A204.1 (cell line): ENCODE data around the gene COQ4.
"Not testable (repeated sequence)": the region's sequence is repeated elsewhere in the genome, so short reads cannot be mapped to it uniquely, and the experiment has no call there.

Source experiments
- FAIRE-seq: peaks from 2 replicates; lab custom pipeline; 2012; peaks lifted over from hg19 to GRCh38; lab: Jason Lieb, UNC

The COQ4 gene

DNA sequence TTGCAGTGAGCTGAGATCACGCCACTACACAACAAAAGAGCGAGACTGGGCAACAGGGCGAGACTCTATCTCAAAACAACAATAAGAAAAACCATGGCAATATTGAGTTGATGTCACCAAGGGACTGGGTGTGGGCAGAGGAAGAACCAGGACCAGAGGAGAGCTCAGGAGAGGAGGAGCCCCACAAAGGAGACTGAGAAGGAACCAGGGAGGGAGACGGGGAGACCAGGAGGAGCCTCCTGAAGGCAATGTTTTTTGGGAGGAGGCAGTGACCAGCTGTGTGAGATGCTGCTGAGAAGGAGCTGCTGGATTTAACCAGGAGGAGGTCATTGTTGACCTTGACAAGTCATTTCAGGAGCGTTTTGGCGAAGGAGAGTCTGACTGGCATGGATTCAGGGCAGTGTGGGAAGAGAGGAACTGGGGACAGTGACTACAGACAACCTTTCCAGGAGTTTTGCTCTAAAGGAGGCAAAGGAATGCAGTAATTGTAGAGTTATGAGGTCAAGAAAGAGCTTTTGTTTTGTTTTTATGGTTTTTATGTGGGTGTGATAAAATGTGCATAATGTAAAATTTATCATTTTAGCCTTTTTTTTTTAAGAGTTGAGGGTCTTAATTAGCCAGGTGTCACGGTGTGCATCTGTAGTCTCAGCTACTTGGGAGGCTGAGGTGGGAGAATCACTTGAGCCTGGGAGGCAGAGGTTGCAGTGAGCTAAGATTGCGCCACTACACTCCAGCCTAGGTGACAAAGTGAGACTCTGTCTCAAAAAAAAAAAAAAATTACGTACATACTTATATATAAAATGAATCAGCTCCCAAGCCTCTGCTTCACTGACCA, 18.3 kb upstream of the COQ4 start:
- no peak for FAIRE-seq

DNA sequence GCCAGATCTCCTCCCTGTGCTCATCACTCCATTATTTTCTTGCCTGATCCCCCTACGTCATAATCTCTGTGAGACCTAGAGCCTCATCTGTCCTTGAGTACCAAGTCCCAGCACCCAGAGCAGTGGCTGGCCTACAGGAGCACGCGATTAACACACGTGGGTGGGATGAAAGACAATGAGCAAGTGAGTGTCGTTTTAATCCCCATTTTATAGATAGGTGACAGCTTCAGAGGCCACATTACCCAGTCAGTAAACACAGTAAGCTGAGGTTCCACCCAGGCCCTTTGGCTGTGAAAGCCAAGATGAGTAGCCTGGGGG, 17.7 kb upstream of the COQ4 start:
- FAIRE-seq, result no peak

DNA sequence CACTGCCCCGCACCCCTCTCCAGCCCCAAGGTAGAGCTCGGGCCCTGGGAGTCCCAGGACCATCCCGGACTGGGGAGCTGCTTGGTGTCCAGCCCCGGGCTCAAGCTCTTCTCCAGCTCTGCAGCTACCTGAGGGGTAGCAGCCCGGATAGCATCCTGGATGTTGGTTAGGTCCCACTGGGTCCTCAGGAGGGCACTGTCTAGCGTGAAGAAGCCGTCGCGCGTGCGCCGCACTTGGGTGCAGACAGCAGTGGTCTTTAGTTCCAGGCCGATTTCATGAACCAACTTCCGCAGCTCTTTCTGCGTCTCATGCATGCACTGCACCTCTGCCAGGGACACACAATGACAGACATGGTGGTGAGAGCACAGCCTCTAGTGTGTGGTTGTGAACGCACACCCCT, 13.1 kb upstream of the COQ4 start:
- FAIRE-seq, result no peak

DNA sequence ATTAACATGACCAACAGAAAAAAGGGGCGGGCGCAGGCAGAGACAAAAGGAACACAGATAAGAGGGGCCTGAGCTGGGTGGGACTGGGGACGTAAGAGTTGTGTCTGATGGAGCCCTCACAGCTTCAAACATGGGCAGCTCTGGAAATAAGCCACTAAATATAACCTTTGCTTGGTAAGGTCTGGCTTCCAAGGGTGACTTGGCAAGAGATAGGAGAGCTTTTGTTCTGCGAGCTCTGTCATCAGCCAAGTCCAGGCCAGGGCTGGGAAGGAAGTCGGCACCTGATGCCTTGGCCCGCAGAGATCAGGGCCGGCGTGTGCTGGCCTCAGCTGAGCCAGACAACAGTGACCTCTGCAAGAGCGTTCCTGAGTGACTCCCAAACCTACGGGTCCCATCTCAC, 12.2 kb upstream of the COQ4 start:
- FAIRE-seq, result no peak

DNA sequence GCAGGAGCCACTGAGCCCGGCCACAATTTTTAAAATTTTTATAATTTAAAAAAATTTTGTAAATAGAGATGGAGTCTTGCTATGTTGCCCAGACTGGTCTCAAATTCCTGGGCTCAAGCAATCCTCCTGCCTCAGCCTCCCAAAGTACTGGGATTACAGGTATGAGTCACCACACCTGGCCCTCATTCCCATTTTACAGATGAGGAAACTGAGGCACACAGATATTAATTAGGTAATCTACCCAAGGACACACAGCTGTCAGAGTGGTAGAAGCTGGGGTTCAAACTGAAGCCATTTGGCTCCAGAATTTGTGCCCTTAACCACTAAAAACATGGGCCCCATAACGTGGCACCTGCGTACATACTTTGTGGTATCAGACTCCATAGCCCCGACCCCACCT, 7.9 kb upstream of the COQ4 start:
- no peak for FAIRE-seq

DNA sequence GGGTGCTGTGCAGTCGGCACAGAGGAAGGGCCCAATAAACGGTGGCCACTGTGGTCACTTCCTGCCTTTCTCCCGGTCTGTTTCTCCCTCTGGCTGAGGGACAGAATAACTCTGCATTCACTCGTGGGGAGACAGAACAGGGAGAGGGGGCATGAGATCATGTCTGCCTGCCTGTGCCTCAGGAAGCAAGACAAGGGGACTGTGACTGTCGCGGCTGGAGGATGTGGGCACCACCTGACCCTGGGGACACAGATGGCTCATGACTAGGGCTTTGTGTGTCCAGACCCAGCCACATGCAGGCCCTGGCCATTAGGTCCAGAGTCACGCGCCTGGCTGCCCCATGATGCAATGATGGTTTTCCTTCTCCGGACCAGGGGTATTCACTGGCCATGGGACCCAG, 6.2 kb upstream of the COQ4 start:
- no peak for FAIRE-seq

DNA sequence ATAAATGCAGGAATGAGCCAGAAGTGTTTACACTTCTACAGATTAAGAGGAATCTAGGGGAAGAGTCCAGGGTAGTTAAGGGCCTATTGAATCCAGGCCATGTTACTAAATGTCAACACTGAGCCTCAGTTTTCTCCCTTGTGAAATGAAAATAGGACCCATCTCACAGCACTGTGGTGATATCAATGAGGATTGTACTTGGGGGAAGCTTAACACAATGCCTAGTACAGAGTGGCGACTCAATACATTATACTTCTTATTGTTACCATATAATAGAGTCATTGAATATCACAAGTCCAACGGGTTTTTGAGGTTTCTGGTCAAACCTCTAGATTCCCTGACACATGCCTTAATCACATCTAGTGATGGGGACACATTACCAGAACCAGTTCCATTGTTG, 5.0 kb upstream of the COQ4 start:
- no peak for FAIRE-seq

DNA sequence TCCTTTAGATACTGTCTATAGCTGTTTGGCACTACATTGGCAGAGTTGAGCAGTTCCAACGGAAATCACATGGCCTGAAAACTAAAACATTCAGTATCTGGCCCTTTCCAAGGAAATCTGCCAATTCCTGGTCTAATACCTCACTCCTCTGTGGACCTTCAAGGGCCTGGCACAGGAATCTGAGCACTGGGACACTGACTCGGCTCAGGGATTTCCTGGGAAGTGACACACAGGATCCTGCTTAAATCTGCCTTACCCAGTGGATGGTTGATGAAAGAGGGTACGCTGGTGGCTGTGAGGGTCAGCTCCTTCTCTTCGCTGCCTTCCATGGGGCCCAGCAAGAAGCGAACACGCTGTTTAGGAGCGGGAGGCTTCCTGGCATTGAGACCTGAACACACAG, 1.3 kb upstream of the COQ4 start:
- FAIRE-seq, result no peak

DNA sequence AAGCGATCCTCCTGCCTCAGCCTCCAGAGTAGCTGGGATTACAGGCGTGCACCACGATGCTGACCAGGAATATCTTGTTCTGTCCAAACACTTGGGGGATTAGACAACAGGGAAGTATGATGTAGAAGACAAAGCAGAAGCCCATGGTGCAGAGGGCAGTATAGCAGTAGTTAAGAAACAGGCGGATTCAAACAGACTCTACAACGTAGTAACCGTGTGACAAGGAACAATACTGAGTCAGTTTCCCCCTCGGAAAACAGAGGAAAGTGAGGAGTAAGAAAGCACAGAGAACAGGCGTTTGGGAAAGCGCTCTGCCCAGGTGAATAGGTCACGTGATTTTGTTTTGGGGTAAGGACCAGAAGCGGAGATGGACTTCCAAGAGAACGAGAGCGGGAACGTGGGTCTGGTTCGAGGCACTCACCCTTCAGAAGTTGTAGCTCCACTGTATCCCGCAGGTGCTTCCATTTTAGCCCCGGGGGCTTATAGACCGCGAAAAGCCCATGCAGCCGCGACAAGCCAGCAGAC, 698 bp upstream of the COQ4 start:
- FAIRE-seq, result no peak

DNA sequence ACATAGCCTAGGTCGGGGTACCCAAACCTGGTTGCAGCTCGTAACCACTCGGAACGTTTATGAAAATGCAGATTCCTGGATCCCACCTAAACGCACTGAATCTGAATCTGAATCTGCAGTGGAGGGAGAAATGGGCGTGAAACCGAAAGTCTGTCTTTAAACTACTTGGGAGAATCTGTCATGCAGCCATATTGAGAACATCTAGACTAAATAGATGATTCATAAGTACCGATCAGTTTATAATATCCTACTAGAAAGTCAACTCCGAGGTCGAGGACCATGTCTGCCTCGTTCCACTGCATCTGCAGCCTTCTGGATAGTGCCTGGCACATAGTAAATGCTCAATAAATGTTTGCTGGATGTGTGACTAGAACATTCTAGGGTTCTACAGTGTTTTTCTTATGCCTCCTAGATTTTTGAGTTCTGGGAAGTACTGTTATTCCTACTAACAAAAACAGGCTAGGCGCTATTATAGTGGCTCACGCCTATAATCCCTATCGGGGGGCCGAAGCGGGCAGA, 632 bp downstream of the COQ4 start:
- FAIRE-seq, result no peak

DNA sequence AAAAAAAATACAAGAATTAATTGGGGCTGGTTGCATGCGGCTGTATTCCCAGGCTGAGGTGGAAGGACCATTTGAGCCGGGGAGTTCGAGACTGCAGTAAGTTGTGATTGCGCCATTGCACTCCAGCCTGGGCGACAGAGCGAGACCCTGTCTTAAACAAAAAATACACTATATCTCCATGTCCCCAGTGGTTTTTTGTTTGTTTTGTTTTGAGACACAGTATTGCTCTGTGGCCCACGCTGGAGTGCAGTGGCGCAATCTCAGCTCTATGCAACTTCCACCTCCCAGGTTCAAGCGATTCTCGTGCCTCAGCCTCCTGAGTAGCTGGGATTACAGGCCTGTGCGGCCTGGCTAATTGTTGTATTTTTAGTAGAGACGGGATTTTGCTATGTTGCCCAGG, 1.2 kb downstream of the COQ4 start:
- no peak for FAIRE-seq

DNA sequence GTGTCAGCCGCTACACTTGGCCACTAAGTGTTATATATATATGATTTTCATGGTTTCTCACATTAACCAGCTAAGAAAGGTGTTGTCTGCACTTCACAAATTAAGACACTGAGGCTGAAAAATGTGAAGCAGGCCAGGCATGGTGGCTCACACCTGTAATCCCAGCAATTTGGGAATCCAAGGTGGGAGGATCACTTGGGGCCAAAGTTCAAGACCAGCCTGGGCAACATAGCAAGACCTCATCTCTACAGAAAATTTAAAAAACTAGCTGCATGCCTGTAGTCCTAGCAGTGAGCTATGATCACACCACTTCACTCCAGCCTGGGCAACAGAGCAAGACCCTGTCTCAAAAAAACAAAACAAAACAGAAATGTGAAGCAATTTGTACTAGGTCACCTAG, 1.8 kb downstream of the COQ4 start:
- no peak for FAIRE-seq

DNA sequence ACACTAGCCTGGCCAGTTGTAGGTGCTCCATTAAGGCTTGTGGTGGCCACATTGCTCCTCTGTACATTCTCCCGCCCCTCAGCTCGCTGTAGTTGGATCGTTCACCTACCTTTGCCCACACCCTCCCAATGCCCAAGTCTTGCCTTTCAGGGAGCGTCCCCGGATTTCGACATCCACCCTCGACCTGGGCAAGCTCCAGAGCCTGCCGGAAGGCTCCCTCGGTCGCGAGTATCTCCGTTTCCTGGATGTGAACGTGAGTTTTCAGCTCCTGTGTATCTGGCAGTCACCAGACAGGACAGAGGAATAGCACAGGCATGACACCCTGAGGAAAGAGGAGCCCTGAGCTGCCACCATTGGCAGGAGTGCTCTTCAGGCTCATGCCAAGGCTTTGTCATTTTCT, 3.0 kb downstream of the COQ4 start:
- FAIRE-seq, result no peak

DNA sequence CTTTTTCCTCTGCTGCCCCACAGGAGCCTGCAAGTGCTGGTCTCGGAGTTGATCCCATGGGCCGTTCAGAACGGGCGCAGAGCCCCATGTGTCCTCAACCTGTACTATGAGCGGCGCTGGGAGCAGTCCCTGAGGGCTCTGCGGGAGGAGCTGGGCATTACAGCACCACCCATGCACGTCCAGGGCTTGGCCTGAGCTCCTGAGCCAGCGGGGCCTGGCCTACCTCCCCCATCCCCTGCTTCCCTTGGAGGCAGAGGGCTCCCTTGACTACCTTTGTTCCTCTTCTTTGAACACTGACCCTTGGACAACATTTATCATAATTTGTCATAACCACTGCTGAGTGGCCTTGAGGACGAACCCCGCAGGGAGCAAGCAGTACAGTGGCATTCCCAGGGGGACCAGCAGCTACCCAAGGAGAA, 10.8 kb downstream of the COQ4 start:
- no peak for FAIRE-seq

DNA sequence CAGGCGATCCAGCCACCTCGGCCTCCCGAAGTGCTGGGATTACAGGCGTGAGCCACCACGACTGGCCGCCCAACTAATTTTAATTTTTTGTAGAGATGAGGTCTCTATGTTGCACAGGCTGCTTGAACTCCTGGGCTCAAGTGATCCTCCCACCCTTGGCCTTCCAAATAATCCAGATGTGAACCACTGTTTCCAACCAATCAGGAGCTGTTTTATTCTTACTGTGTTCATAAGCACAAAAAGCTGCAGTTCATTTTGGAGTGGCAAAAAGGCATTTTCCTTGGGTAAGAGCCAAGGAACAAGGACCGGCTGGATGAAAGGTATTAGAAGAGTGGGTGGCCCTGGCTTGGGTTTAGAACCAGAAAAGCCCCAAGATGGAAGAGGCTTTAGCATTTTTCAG, 12.5 kb downstream of the COQ4 start:
- FAIRE-seq, result no peak

DNA sequence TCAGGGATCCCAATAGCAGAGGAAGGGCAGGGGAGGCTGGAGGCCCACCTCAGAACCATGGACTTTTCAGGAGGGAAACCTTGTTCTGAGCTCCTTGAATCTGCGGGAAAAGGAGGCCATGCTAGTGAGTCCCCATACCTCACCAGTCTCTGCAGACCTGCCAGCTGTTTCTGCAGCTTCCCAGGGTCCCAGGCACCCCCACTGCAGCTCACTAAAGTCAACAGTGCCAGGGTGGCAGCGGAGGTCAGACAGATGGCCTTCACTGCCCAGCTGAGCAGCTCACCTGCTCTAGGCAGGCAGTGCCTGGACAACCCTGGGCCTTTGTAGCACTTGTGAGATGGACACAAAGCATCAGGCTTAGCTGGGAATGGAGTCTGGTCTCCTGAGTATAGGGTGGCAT, 13.3 kb downstream of the COQ4 start:
- FAIRE-seq, result no peak

DNA sequence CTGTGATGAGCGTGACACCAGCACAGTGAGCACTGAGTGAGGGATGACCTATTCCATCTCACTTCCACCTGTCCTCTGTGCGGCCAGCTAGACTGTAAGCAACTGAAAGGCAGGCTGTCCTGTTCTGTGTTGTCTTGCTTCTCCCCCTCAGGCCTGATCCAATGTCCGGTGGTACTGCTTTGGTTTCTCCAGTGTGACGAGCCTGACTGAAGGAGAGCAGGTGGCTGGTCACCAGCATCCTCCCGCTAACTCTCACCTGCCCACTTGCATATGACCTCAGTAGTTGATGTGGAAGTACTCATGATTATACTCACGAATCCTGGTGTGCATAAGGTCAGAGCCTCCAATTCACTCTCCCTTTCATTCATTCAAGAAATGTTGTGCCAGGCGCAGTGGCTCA, 15.3 kb downstream of the COQ4 start:
- no peak for FAIRE-seq

DNA sequence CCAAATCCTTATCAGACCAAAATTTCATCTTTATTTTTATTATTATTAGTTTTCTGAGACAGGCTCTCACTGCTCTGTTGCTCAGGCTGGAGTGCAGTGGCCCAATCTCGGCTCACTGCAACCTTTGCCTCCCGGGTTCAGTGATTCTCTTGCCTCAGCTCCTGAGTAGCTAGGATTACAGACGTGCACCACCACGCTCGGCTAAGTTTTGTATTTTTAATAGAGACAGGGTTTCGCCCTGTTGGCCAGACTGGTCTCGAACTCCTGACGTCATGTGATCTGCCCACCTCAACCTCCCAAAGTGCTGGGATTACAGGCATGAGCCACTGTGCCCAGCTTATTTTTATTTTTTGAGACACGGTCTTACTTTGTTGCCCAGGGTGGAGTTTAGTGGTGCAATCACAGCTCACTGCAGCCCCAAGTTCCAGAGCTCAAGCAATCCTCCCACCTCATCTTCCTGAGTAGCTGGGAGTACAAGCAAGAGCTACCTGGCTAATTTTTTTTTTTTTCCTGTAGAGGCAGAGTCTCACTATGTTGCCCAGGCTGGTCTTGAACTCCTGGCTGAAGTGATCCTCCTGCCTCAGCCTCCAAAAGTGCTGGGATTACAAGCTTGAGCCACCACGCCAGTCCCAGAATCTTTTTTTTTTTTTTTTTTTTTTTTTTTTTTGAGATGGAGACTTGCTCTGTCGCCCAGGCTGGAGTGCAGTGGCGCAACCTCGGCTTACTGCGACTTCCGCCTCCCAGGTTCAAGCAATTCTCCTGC, 16.4 kb downstream of the COQ4 start:
- not testable (repeated sequence) for FAIRE-seq

DNA sequence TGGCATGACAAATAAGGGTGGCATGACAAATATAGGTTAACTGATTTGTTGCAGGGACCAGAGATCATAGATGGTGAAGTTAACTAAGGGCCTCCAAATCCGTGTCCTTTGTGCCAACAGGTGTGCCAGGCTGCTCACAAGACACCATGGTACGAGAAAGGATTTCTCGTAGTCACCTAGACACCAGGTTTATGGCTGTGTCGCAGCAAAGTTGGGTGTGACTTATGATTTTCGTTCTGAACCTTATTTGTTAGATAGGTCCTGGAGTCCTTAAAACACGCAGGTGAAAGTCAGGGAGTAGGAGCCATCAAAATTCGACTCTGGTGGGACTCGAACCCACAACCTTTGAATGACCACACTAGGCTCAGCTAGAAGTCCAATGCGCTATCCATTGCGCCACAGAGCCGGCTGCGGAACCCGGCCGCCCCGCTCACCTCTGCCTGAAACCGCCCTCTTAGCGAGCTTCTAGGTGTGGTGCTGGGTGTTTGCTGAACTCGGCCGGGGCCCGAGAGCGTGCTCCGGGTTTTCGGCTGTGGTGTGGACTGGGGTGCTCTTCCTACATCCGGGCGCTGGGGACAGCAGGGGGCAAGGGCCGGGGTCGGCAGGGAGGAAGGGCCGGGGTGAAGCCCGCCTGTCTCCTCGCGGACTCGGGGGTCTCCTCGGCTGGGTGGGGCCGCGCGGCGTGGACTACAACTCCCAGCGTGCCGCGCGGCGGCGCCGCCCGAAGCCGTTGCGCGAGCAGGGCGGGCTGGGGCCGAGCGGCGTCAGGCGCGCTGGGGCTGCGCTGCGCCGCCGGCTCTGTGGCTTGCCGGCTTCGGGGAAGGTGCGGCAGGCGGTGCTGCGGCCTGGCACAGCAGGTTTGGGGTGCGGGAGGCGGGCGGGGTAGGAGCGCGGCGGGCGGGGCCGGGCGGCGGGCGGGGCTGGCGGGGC, 17.4 kb downstream of the COQ4 start, which contains the start of gene SLC27A4:
Gene SLC27A4 (plus strand): TSS at position 767 of the 930 bp plus-strand sequence. CDS start 2,606 bp downstream, outside the sequence.
- no peak for FAIRE-seq

DNA sequence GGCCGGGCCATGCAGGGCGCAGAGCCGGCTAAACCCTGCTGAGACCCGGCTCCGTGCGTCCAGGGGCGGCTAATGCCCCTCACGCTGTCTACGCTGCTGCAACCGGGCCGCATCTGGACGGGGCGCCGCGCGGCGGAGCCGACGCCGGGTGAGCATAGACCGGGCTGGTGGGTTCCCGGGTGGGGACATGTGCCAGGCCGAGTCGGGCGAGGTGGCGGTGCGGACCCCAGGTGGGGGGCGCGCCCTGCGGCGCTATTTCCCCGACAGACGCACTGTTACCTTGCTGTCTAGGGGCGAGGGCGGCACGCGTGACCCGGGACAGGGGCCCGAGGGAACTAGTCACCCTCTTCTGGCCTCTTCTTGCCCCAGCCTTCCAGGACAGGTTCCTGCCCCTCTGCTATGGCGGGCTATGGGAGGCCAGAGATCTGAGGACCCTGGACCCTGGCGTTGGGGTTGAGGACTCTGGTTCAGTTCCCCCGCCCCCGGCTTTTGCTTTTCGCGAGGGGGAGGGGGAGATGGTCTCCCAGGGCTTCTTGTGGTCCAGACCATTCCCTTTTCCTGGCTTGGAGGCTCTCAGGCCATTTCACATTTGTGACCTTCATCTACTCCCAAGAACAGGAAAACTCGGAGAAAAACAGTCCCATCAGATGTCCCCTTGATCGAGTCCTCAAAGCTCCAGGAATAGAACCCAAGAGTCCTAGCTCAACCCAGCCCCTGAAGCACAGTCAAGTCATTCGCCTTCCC, 18.2 kb downstream of the COQ4 start:
- FAIRE-seq, result no peak

DNA sequence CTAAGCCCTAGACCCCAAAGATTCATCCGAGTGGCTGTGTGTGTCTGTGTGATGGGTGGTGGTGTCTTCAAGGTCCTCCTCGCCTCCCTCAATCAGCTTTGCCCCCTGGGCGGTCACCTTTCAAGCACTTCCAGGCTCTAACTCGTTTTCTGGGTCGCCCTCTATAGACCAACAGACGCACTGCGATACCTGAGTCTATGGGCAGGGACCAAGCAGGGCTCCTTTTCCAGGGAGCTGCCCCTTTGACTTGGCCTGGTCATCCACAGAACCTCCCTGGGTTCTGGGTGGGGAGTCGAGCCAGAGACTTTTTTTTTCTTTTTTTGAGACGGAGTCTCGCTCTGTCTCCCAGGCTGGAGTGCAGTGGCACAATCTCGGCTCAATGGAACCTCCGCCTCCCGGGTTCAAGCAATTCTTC, 18.8 kb downstream of the COQ4 start:
- FAIRE-seq, result no peak
